Fibroblast of skin of scalp (primary cell): ENCODE results near the gene FAM180A. TPM values are rescaled to one million over a fixed set of nuclear protein-coding genes. Genes with fewer than 3 reads are reported as not detected.
"Not testable (repeated sequence)": the region's sequence is repeated elsewhere in the genome, so short reads cannot be mapped to it uniquely, and the experiment has no call there.

ENCODE experiments used
- DNase-seq: peaks from one replicate; pipeline ENCODE4 v3.0.0-alpha.2; 2013
- polyA plus RNA-seq, 2 experiments: library from polyadenylated mRNA; unstranded; fragments of 120-200 nt; gene quantifications; one replicate each; pipeline ENCODE4 v1.2.1, GENCODE V29; 2013; ENCODE audit not compliant: insufficient read length in 2 of 2

FAM180A gene
- 4.0 TPM for polyA plus RNA-seq (2013, experiment 1 of 2; ENCODE audit: insufficient read length)
- 2.9 TPM for polyA plus RNA-seq (2013, experiment 2 of 2; ENCODE audit: insufficient read length)

DNA sequence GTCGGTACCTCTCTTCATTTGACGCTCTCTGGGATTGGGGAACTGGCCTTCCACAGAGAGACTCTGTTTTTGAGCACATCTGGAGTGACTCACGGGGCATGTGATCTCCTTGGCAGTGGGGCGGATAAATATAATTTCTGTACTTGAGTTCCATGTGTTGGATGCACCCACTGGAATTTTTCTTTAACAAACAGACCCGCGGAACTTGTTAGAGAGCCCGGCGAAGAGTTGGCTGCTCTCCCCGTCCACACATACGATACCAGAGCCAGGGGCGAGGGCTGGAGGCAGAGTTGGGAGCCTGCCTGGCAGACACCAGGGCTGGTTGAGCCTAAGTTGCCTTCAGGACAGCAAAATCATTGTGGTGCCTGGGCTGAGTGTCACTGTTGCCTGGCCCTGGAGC lies at the start of gene FAM180A:
FAM180A (minus strand) TSS at position 44 of the 400 bp plus-strand sequence. CDS start 233 bp downstream, outside the sequence.
- DNase-seq: peak; percentile 82

DNA sequence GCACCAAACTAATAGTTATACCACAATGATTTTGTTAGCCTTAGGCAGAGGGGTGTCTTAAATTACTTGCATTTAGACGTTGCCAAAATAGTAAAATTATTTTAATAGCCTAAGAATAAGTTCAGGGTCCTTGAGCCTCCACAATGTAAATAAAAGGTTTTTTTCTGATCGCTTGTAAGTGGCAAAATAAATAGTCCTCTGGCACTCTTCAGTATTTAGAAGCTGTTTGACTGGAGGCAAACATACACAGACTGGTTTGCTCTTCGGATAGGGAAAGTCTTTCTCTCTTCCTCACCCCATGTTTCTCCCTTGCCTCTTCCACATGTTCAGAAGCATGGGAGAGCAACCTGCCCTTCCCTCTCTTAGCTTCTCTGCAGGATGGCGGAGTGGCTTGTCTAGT lies 49.5 kb upstream of the FAM180A start:
- no peak for DNase-seq

DNA sequence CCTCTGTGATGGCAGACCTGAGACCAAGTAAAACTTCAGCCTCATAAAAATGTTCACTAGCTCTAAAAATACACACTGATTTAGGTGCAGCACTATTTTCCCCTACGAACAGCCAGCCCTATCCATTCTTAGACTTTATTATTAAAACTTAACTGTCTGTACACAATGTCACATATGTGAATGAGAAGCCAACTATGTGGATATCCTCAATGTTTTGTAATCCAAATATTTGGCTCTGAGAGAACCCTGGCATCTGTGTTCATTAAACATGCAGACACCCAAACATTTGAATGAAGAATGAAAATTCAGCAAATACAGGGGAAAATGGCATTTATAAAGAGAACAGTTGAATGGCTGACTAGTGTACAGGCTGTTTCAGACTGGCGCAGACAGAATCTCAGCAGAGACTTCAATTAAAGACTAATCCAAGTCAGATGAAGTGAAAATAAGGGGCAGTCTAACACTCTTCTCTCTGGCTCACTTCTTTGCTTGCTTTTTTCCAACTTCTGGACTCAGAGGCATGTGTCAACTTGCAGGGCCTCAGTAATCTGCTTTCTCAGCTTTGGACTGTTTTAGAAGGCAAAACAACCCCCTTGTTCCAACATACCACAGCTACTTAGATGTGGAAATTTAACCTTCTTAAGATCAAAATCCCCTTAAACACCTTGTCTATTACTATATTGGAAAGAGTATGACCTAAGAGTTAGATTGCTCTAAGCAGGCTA lies 47.4 kb upstream of the FAM180A start:
- peak; percentile 15 for DNase-seq

DNA sequence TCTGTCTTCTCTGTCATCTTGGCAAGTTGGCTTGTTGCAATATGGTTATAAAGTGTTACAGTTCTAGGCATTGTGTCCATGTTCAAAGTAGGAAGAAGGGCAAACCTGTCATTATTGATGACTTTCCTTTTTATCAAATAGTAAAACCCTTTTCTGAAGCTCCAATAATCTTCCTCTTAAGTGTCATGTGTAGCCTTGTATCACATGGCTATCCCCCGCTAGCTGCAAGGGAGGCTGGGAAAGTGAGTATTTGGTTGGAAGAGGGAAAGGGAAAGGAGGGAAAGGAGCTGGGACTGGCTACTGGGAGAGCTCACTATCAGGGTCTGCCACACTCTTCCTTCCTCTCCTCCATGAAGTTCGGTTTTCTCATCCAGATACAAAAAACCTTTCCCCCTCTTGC lies 45.2 kb upstream of the FAM180A start:
- no peak for DNase-seq

DNA sequence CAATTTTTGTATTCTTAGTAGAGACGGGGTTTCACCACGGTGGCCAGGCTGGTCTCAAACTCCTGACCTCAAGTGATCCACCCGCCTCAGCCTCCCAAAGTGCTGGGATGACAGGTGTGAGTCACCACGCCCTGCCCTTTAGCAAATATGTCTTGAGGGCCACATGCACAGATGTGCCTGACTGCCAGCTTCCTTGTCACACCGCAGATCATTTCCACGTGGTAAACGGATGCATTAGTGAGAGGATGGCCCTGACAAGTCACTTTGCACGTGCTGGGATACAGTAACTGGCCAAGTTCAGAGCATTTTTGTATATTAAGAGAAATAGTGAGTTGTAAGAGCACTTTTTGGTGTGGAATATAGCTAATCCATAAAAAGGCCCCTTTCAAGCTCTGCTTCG lies 44.3 kb upstream of the FAM180A start:
- DNase-seq: no peak

DNA sequence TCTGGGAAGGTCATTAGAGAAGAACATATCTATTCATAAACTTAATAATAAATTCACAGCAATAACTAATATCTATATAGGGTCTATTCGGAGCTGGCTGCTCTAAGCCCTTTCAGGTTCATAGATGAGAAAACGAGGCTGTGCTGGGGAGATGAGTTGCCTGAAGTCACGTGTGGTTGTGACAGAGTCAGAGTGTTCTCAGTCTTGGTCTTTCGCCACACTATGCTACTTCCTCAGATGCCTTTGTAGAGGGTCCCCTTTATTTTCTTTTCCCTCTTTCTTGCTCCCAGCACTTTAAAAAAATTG lies 43.7 kb upstream of the FAM180A start:
- no peak for DNase-seq

DNA sequence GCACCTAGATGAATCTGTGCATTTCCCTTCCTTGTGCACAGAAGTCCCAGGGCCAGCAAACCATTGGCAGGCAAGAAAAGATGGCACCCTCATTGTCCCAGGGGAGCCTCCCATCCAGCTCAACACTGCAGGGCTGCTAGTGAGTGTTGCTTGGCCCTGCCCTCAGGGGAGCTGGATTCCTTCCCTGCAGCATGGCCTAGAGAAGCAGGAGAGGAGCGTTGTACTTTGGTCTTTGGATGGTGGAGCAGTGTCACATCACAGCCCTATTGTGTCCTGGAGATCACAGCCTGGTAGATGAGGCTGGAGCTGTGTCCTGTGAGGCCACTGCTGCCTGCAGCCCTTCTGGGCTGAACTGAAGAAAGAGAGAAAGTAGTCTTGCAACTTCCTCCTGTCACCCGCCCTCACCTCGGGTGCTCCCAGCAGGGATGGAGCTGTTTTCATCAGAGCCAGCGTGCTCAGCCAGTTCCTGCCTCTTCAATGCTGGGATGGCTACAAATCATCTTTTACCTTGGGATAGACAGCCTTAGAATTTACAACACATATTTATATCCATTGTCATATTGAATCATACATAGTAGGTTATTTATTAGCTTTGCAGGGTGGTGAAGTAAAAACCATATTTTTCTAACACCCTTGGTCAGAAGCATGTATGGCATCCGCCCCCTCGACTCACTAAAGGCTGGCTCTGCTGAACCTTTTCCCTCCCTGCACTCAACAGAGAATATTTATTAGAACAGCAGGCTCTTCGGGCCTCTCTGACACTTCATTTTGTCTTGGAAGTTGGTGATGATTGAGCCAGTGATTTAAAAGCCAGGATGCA lies 43.1 kb upstream of the FAM180A start:
- no peak for DNase-seq

DNA sequence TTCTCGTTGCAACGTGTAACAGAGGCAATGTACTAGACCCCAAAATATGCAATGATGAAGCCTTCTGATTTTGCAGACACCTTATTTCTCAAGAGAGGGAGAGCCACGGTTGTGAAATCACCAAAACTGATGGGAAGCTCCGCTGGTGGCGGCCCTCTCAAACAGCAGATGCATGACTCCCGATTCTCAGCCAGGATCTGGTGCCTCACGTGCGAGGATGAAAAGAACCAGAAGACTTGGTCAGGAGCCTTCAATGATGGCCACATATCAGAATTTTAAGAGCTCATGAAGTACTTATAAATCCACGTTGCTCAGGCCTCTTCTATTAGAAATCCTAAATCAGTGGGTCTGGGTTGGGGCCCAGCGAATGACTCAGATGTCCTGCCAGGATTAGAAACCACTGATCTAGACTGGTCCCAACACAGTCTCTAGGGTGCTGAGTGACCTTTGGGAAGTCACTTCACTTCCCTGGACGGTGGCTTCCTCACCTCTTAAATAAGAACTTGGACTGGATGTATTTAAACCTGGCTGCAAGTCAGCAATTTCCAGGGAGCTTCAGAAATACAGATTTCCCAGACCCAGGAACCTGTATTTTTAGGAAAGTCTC lies 41.9 kb upstream of the FAM180A start:
- no peak for DNase-seq

DNA sequence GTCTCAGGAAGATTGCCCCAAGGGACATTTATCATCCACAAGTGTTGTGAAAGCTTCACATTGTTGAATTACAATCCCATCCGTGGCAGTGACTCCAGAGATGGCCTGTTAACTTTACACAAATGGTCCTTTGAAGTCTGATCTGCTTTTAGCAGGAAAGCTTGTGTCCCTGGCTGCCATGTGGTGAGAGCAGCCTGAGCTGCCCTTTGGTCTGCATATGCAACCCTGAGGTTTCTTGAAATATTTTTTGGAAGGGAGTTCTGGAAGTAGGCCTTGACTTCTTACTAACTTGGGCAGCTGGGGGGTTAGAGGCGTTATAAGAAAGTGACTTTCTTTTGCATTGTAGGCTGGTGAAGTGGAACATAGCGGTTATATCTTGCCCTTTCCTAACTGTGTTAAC lies 41.3 kb upstream of the FAM180A start:
- no peak for DNase-seq

DNA sequence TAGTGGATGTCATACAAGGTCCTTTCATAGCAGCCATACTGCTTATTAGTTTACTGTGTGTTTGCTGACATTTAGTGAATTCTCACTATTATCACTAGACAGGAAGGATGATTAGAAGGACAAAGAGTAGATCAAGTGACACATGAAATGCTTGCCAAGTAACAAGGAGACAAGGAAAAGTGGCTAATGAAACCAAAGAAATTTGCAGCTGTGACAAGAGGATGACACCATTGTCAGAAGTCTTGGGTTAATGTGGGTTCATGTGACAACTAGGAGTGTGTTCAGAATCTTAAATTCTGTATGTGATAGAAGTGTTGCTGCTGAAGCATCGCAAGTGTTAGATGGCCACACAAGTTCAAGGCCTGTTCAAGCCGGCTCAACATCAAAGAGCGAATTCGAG lies 40.8 kb upstream of the FAM180A start:
- DNase-seq: no peak

DNA sequence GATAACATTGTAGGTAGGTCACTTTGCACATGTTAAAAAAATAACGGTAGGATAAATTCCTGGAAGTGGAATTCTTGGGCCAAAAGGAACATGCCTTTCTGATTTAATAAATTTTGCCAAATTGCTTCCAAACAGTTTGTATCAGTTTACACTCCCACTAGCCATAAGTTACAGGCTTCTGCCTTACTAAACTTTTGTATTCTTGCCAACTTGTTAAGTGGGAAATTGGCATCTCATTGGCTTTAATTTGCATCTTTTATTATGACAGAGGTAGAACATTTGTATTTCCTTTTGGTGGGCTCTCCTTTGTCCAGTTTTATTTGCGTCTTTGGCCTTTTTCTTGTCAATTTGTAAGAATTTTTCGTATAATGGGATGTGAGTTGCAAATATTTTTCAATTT lies 38.3 kb upstream of the FAM180A start:
- no peak for DNase-seq

DNA sequence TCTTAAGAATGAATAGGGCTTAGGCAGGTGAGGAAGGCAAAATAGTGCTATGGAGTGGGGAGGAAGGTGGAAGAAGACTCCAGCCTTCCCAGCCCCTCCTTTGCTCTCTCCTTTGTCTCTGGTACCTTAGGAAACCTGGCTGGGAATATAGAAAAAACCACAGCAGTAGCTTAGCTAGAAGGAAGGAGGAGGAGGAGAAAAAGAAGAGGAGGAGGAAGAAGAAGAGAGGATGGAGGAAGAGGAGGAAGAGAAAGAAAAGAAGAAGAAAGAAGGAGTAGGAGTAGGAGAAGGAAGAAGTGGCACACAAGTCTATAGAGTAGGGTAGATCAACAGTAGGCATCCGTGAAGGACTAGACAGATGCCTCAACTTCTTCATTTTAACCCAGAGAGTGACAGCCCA lies 36.5 kb upstream of the FAM180A start:
- no peak for DNase-seq

DNA sequence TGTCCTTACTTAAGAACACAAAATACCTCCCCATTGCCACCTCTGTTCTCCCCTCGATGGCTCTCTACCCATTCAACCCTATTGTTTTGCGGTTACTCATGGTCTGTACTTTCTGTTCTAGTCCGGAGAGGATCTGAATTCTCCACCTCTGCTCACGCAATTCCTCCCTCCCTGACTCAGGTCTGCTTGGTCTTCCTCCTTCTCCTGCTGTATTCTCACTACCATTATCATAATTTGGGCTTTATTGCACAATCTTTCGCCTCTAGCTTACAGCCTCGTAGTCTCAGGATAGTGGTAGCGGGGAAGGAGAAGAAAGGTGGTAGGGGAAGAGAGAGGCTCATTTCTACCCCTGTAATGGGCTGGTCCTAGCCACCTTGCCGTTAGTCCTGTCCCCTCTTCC lies 35.4 kb upstream of the FAM180A start:
- DNase-seq: no peak

DNA sequence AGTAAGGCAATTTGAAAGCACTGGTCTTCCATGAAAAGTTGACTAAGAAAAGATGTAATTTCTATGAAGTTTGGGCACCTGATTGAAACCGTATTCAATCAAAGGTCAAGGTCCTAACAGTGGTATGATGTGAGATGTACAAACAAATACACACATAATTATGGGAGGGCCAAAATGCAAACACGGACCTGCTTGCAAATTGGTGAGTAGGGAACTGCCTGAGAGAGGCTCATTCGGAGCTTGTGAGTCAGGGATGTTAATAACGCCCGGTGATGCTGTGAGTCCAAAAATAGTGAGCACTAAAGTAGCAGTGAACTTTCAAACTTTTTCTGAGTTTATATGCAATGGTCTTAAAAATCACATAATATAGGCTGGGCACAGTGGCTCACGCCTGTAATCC lies 34.2 kb upstream of the FAM180A start:
- DNase-seq: no peak

DNA sequence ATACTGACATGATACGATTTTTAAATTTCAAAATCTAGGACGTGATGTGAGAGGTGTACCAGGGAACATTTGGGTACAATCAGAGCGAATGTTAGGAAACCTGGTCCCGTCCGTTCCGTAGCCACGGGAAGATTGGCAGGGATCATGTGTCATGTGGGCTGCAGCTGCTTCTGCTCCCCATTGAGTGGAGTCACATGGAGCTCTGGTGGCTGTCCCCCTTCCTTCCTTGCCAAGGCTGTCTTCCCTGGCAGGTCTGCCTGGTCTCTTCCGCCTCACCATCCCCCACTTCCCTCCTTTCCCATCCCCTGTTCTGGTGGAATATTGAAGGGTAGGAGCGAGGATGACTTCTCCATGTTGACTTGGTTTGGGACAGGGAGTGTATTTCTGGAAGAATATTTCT lies 33.8 kb upstream of the FAM180A start:
- no peak for DNase-seq

DNA sequence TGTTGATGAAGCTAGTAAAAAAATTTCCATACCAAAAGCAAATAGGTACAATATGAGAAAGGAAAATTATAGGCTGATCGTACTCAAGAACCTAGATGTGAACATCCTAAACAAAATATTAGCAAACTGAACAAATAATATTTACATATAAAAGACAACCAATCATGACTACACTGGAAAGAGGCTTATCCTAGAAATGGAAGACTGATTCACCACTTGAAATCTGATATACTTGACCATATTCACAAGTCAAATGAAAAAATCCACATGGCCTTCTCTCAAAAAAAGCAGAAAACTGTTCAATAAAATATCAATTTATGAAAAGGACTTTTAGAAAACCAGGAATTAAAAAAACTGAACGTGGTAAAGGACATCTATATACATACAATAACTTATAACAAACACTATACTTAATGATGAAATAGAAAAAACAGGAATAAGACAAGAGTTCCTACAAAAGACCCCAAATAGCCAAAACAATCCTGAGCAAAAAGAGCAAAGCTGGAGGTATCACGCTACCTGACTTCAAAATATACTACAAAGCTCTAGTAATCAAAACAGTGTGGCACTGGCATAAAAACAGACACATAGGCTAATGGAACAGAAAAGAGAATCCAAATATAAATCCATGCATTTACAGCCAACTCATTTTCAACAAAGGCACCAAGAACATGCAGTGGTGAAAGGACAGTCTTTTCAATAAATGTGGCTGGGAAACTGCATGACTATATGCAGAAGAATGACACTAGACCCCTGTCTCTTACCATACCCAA lies 29.2 kb upstream of the FAM180A start:
- DNase-seq: no peak

DNA sequence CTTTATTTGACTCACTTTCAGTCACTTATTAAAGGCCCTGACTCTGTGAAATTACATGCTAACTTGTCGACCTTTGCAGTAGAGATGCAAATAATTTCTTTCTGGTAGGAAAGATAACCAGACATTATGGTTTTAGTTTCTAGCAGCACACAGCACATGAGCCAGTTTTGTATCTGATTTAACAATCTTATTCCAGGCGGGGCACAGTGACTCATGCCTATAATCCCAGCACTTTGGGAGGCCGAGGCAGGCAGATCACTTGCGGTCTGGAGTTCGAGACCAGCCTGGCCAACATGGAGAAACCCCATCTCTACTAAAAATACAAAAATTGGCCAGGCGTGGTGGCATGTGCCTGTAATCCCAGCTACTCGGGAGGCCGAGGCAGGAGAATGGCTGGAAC lies 27.3 kb upstream of the FAM180A start:
- DNase-seq: not testable (repeated sequence)

DNA sequence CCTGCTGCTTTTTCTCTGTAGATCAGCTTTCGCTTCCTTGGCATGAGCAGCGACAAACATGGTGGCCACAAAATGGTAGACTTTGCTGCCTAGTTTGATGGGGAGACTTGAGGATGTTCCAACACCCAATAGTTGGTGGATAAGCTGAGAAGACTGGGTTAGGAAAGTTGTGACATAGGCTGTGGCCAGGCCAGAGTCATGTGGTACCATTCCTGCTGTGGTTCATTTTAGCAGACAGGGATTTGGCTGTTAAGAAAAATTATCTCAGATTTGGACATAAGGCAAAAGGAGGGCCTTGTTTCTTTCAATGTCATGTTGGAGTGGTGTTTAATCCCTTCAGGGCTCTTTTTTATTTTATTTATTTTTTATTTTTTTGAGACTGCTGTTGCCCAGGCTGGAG lies 26.6 kb upstream of the FAM180A start:
- no peak for DNase-seq

DNA sequence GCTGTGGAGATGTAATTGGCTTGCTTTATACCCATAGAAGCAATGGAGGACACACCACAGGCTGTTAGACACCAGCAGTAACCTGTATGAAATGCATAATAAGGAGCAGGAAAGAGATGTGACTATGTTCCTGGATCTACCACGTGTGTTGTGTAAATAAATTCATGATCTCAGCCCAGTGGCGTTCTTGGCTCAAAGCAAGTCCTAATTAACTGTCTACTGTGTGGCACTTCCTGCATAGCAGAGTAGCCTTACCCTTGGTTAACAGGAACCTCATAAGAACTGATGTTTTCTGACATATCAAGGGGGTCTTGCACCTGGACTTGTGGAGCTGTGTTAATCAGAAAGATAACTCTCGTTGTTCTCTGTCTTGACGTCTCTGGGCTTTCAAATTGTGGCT lies 25.7 kb upstream of the FAM180A start:
- DNase-seq: peak; percentile 71

DNA sequence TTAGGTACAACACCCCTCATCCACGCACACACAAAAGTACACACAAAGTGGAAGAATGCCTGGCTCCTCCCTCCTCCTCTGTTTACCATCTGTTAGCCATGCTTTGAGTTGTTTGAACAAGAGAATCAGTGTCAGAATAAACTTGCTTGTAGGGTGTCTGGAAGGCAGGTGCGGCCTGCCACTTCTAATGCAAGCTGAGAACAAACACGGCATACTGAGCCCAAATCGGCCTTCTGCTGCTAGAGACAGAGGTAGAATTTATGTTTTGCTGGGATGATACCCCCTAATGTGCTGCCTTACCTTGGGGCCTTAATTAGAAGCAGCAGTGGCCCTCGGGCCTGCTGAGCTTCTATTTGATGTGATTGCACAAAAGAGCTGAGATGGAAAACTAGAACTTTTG lies 24.9 kb upstream of the FAM180A start:
- no peak for DNase-seq

DNA sequence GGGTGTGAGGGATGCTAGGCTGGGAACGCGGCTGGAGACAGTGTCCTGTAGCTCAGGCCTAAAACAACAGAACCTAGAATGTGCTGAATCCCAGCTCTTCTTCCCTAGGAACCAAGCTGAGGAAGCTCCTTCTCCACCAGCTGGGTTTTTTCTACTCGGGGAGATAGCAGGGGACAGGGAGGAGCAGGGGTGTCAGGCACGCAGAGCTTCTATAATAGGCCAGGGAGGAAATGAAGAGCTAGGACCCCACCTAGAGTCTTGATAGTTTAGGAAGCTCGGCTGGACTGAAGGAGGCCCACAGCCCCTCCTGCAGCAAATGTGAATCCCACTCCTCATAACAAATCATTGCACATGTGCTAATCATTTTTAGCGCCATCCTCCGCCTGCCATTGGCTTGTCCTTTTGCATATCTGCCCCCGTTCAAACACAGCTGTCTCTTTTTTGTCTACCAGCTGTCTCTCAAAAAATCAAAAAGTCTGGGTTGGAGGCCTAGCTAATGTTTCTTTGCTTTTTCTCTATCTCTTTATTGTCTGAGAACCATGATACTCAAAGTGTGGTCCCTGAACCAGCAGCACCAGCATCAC lies 24.1 kb upstream of the FAM180A start:
- DNase-seq: peak; percentile 50

DNA sequence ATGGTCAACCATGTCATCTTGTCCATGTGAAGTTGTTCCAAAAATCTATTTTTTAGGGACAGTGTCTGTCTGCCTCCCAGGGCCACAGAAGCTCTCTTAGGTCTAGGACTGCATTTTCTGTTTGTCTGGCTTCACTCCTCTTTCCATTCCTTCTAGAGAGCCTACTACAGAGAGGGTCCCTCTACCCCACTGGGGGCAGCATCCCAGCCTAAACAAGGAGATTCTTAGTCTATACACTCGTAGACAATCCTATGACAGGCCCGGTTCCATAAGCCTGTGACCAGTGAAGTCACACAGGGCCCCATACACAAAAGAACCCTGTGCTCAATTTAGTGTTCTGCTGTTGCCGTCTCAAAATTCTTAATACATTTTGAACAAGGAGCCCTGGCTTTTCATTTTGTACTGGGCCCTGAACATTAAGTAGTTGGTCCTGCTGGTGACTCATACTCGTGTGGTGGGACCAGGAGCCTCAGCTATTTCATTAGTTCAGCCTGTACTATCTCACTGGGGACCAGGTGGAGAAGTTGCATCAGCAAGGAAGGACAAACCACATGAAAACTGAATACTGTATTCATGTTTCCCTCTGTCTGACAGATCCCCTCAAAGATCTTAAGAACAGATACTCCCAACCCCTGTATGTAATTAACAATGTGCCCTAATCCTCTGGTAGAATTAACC lies 23.5 kb upstream of the FAM180A start:
- peak; percentile 76 for DNase-seq
